ENCODE data around the gene PARVB. TPM values are rescaled to one million over a fixed set of nuclear protein-coding genes. Genes with fewer than 3 reads are reported as not detected.

The PARVB gene
- total RNA-seq, 1 donor = 23.3 TPM

DNA sequence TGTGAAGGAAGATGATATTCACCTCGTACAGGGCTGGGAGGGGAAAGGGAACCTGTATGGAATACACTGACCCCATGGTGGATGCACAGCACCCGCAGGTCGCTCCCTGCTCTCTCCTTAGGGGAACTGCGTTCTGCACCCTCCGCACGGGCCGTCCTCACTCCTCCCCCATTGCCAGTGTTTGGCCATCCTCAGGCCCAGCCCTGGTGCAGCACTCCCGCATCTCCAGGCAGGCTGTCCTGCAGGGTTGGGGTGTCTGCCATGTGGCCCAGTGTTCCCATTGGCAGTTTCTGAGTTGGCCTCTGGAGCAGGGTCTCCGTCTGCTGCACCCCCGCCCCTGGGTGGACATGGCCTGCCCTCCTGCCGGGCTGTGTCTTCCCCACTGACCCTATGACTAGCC is 137.6 kb downstream of the PARVB start:
- Histone ChIP-seq H3K4me3 (ENCODE audit: low read length) (no peak overlapping the region), H3K9me3 (ENCODE audit: low read depth, low read length) (no peaks in the 10 kb centered on the region), H3K4me1 (ENCODE audit: insufficient read depth, low read length) (peaks cover 11% of the 10 kb centered on the region), H3K27me3 (ENCODE audit: insufficient read depth, low read length) (no peaks in the 10 kb centered on the region)

DNA sequence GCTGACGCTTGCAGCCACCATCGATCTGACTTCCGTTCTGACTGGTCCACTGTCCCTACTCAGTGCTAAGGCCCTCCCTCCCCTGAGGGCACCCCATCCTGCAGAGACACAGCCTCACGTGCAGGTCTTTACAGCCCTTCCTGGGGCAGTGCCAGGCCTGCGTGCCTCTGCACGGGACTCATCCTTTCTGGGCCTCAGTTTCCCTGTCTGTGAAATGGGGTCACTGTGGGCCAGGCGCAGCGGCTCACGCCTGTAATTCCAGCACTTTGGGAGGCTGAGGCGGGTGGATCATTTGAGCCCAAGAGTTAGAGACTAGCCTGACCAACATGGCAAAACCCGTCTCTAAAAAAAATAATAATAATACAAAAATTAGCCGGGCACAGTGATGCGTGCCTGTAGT is 138.9 kb downstream of the PARVB start:
- H3K4me1 ChIP-seq (ENCODE audit: insufficient read depth, low read length) = peaks cover 11% of the 10 kb centered on the region
- no peak overlapping the region for H3K4me3 ChIP-seq (ENCODE audit: low read length)
- H3K27me3 ChIP-seq (ENCODE audit: insufficient read depth, low read length) = no peaks in the 10 kb centered on the region
- H3K9me3 ChIP-seq (ENCODE audit: low read depth, low read length) = no peaks in the 10 kb centered on the region

DNA sequence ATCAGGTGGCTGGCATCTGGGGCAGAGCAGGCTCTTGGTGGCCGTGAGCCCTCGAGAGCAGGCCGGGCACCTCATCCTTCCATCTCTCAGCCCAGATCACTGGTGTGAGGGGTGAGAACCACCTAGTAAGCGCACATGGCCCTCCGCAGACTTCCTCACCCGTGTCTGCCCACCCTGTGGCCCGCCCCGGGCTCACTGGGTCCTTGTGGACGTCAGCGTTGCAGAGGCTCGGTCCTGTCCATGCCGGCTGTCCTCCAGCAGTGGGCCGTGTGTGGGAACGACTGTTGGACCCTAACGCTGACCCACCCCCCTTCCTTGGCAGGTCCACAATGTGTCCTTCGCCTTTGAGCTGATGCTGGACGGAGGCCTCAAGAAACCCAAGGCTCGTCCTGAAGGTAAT is 139.4 kb downstream of the PARVB start:
- H3K9me3 ChIP-seq (ENCODE audit: low read depth, low read length) = no peaks in the 10 kb centered on the region
- H3K27me3 ChIP-seq (ENCODE audit: insufficient read depth, low read length) = no peaks in the 10 kb centered on the region
- peaks cover 11% of the 10 kb centered on the region for H3K4me1 ChIP-seq (ENCODE audit: insufficient read depth, low read length)
- no peak overlapping the region for H3K4me3 ChIP-seq (ENCODE audit: low read length)

DNA sequence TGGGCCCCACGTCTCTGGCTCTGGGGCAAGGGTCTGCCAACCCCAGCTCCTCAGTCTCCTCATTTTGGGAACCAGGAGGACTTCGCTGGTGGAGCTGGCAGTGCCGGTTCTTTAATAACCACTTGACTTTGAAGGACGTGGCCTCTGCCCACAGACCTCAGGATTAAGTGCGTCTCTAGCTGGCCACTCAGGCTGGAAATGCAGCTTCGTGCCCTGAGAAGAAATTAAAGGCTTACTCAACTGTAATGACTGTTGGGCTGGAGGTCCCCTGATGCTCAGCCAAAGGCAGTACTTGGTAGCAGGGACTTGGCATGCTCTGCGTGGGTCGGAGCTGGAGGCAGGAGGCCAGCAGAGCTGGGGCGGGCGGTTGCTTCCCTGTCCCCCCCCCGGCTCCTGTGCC is 139.9 kb downstream of the PARVB start:
- H3K9me3 ChIP-seq (ENCODE audit: low read depth, low read length) = no peaks in the 10 kb centered on the region
- peaks cover 11% of the 10 kb centered on the region for H3K4me1 ChIP-seq (ENCODE audit: insufficient read depth, low read length)
- no peaks in the 10 kb centered on the region for H3K27me3 ChIP-seq (ENCODE audit: insufficient read depth, low read length)
- H3K4me3 ChIP-seq (ENCODE audit: low read length) = no peak overlapping the region

DNA sequence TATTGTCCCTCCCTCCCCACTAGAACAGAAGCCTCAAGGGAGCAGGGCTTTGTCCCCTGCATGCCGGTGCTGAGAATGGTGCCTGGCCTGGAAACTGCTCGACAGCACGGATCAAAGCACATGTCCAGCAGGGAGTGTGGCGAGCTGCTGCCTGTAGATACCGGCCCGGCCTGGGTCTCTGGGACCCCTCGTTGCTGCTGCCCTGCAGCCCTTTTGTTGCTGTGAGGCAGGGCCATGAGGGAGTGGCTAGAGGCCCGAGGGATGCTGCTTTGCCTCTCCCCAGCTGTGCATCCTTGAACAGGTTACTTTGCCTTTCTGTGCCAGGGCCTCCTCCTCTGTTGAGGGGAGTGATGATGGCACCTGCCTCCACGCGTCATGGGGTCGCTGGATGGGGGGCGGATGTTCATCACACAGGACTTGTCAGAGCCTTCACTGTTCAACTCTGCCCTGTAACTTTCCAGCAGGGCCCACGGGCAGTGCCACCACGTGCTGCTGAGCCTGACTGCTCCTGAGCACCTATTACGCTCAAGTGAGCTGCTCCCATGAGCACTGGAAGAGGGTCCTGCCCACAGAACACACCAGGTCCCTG is 141.3 kb downstream of the PARVB start:
- Histone ChIP-seq H3K9me3 (ENCODE audit: low read depth, low read length) (no peaks in the 10 kb centered on the region), H3K4me3 (ENCODE audit: low read length) (no peak overlapping the region), H3K4me1 (ENCODE audit: insufficient read depth, low read length) (peaks cover 7% of the 10 kb centered on the region), H3K27me3 (ENCODE audit: insufficient read depth, low read length) (no peaks in the 10 kb centered on the region)

DNA sequence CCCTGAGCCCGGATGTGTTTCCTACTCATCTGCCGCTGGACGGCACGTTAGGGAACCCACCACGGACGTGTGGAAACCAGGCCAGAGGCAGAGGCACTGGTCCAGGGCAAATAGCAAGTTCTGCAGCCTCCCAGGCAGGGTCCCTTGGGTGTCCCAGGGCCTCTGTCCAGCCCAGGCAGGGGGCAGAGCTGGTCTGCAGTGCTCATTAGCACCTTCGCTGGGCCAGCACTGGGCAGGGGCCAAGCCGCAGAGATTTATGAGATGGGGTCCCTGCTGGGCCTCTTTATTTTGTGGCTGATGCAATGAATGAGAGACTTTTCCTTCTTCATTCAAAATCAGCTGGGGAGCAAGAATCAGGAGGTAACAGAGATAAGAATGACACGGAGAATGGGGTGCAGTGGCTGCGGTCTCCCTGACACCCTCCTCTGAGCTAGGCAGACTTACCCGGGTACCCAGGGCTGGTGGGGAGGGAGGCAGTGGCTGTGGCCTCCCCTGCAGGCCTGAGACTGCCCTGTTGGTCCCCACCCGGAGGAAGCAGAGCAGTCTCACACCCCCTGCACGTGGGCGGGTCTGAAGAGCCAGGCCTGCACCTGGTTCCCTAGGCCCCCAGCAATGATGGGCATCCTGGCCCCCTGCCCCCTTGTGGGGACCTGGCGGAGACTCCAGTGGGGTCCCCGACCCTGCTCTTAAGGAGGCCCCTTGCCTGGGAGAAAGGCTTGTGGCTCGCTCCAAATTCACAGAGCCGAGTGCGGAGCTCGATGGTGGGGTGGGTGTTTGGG is 142.6 kb downstream of the PARVB start:
- no peaks in the 10 kb centered on the region for H3K27me3 ChIP-seq (ENCODE audit: insufficient read depth, low read length)
- H3K4me1 ChIP-seq (ENCODE audit: insufficient read depth, low read length) = peaks cover 5% of the 10 kb centered on the region
- no peaks in the 10 kb centered on the region for H3K9me3 ChIP-seq (ENCODE audit: low read depth, low read length)
- no peak overlapping the region for H3K4me3 ChIP-seq (ENCODE audit: low read length)

DNA sequence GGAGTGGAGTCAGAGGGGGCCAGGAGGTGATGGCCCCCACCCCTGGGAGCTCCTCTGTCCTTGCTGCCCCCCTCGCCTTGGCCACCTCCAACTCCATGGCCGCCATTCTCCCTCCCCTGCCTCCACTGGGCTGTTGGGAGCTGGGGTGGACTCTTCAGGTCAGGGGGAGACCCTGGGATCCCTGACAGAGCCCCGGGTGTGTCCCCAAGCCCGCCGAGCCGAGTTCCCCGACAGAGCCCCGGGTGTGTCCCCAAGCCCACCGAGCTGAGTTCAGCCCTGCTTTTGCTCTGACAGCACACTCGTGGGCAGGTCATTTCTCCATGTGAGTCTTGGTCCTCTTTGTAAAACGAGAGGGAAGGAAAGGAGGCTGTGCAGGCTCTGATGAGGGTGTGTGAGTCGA is 143.4 kb downstream of the PARVB start:
- Histone ChIP-seq H3K27me3 (ENCODE audit: insufficient read depth, low read length) (no peaks in the 10 kb centered on the region), H3K4me3 (ENCODE audit: low read length) (no peak overlapping the region), H3K4me1 (ENCODE audit: insufficient read depth, low read length) (peaks cover 12% of the 10 kb centered on the region), H3K9me3 (ENCODE audit: low read depth, low read length) (no peaks in the 10 kb centered on the region)

DNA sequence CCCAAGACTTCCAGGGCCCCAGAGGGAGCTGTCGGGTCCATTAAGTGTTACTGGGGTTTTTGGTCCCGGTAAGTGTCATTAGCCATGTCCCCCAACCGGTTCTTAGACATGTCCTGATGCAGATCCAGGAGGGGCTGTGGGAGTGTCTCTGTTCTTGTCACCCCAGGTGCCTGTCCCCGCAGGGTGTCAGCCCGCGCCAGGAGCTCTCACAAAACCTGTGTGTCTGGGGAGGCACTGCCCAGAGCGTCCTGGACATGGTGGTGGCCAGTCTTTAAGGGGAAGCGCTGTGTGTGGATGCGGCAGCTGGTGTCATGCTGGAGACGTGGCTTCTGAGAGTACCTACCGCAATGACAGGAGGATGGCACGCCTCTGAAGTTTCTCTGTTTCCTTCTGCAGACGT is 144.1 kb downstream of the PARVB start:
- Histone ChIP-seq H3K4me1 (ENCODE audit: insufficient read depth, low read length) (peaks cover 20% of the 10 kb centered on the region), H3K27me3 (ENCODE audit: insufficient read depth, low read length) (no peaks in the 10 kb centered on the region), H3K9me3 (ENCODE audit: low read depth, low read length) (no peaks in the 10 kb centered on the region), H3K4me3 (ENCODE audit: low read length) (no peak overlapping the region)

DNA sequence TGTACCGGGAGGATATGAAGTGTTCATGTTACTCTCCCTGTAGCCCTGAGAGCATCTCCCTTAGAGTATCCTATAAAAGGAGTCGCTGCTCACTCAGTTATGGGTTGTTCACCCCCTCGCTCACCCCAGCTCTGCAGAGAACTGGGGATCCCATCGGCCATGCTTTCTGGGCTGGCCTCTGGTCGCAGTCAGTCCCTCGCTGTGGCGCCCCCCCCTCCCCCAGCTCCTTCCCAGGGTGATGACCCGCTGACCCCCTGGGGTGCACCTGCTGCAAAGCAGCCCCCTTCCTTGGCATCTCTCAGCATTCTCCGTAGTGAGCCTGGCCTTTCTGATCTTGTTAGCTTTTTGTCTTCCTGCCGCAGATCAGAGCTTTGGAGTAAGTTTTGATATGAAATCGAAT is 146.4 kb downstream of the PARVB start:
- no peaks in the 10 kb centered on the region for H3K27me3 ChIP-seq (ENCODE audit: insufficient read depth, low read length)
- H3K4me1 ChIP-seq (ENCODE audit: insufficient read depth, low read length) = peaks cover 34% of the 10 kb centered on the region
- H3K9me3 ChIP-seq (ENCODE audit: low read depth, low read length) = no peaks in the 10 kb centered on the region
- no peak overlapping the region for H3K4me3 ChIP-seq (ENCODE audit: low read length)

DNA sequence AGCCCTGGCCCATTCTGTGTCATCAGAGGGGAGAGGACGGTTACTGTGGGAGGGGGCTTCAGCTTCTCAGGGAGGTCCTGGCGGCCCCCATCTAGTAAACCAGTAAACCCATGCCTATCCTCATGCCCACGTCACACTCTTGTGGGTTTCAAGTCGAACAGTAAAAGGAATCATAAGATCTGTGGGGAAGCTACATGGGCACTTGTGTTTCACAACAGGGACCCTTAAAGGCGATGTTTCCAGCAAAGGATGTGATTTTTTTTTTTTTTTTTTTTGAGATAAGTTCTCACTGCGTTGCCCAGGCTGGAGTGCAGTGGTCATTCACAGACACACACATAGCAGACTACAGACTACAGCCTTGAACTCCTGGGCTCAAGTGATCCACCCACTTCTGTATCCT is 147.5 kb downstream of the PARVB start:
- no peak overlapping the region for H3K4me3 ChIP-seq (ENCODE audit: low read length)
- H3K4me1 ChIP-seq (ENCODE audit: insufficient read depth, low read length) = peaks cover 34% of the 10 kb centered on the region
- H3K27me3 ChIP-seq (ENCODE audit: insufficient read depth, low read length) = no peaks in the 10 kb centered on the region
- H3K9me3 ChIP-seq (ENCODE audit: low read depth, low read length) = no peaks in the 10 kb centered on the region

DNA sequence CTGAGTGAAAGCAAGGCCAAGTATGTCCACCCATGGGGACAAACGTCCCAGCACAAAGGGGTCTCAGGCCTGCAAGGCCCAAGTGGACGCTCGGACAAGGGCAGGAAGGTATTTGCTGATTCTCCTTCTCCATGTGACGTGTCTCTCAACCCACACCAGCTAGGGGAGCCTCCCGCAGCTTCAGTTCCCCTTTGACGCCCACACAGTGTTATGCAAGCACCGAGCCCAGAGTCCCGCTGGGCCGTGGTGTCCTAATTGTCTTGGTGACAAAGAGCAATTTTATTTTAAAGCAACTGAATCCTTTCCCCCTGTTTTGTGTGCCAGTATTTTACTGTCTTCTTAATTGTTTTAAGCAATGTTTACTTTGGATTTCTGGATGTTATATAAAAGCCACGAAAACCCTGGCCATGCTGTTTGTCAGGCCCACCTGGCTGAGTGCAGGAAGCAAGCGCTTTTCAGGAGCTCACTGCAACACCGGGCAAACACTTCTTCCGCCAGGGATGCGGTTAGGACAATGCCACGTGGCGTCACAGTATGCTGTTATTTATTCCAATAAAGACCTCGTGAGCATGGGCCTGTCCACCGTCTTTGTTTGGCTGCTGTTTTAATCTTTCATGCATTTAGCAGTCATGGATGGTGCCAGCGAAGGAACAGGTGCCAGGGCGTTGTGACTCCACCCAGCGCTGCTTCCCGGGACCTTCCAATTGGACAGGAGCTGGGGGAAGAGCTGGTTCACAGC is 148.4 kb downstream of the PARVB start:
- H3K27me3 ChIP-seq (ENCODE audit: insufficient read depth, low read length) = no peaks in the 10 kb centered on the region
- H3K9me3 ChIP-seq (ENCODE audit: low read depth, low read length) = no peaks in the 10 kb centered on the region
- H3K4me3 ChIP-seq (ENCODE audit: low read length) = no peak overlapping the region
- peaks cover 34% of the 10 kb centered on the region for H3K4me1 ChIP-seq (ENCODE audit: insufficient read depth, low read length)

DNA sequence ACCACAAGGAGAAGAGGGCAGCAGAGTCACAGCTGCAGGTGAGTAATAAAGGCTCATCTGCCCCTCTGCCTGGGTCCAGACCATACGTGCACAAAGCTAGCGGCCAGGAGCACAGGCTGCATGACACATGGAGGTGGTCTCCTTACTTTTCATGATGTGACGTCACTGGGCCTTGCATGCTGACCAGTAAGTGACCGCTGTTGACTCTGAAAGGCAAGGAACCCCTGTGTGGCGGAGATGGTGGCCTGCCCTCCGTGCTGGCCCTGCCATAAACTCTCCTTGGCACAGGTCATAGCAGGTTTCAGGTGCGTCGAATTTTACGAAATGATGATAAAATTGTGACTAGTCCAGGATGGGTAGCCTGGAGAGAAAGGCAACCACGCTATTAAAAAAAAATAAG is 149.1 kb downstream of the PARVB start:
- Histone ChIP-seq H3K4me1 (ENCODE audit: insufficient read depth, low read length) (peaks cover 34% of the 10 kb centered on the region), H3K4me3 (ENCODE audit: low read length) (no peak overlapping the region), H3K9me3 (ENCODE audit: low read depth, low read length) (no peaks in the 10 kb centered on the region), H3K27me3 (ENCODE audit: insufficient read depth, low read length) (no peaks in the 10 kb centered on the region)

DNA sequence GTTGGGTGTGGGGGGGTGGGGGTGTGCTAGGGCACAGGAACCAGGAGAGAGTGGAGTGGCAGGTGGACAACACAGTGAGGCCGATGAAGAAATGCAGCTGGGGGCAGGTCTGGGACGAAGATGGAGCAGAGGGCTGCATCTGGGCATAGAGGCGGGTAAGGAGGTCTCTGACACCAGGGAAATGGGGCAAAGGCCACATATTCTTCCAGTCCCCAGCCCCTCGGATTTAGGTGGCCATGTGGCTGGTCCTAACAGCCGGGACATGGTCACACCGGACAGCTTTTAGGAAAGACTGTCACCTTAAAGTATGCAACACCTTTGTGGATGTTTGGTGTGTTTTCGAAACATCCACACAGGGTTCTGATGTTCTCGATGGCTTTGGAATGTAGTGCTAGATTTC is 151.6 kb downstream of the PARVB start:
- no peaks in the 10 kb centered on the region for H3K27me3 ChIP-seq (ENCODE audit: insufficient read depth, low read length)
- peaks cover 46% of the 10 kb centered on the region for H3K4me1 ChIP-seq (ENCODE audit: insufficient read depth, low read length)
- H3K9me3 ChIP-seq (ENCODE audit: low read depth, low read length) = no peaks in the 10 kb centered on the region
- H3K4me3 ChIP-seq (ENCODE audit: low read length) = no peak overlapping the region

DNA sequence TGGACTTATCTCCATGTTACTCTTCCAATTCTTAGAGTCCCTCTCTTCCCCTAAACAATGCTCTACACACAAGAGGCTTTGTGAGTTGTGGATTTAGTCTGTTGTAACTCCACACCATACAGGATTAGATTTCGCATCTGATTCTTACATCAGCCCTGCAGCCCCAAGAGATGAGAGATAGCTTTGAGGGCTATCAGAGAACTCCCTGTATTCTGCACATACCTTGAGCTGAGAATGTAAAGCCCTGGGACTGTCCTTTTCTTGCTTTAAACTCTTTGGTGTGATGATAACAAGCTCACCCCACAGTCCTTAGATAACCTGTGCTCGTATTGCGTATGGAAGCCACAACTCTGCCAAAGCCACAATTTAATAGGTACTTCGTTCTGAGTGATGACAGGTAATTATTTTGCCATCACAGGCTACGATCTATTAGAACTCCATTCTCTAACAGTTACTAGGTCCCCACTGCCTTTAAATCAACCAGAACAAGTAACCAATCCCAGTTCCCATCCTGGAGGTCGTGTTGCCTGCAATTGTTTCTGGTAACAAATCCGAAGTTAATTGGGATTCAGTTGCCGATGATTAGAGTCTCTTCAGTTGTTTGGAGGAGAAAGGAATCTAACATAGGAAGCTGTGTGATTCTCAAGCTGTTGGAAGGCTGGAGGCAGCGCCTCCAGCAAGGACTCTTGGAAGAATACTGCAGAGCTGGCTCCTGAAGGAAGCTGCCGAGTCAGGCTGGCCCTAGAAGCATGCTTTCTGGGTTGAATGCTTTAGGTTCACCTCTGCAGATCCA is 155.3 kb downstream of the PARVB start:
- Histone ChIP-seq H3K4me3 (ENCODE audit: low read length) (no peak overlapping the region), H3K27me3 (ENCODE audit: insufficient read depth, low read length) (no peaks in the 10 kb centered on the region), H3K9me3 (ENCODE audit: low read depth, low read length) (no peaks in the 10 kb centered on the region), H3K4me1 (ENCODE audit: insufficient read depth, low read length) (peaks cover 38% of the 10 kb centered on the region)
